Upper lobe of left lung (tissue), 4 donors: Measurements from ENCODE around the gene SCN4B.

Source experiments
- CTCF ChIP-seq, 6 experiments: fragments of 450-650 bp in 4 of 6; fragments of 200-600 bp in 2 of 6; sonication (generic) in 2 of 6; IDR thresholded peaks; one replicate each; pipeline ENCODE4 v1.5.1; 2016 to 2019; ENCODE audit warnings: antibody characterized with exemption in 6 of 6
- EP300 ChIP-seq, 4 donors: sonication (generic); formaldehyde crosslinking; IDR thresholded peaks; one replicate each; pipeline ENCODE4 v1.5.1; 2017; ENCODE audit warnings: antibody characterized with exemption in 4 of 4, control low read depth in 2 of 4
- POLR2A ChIP-seq, 4 donors: fragments of 450-650 bp; IDR thresholded peaks; one replicate each; pipeline ENCODE4 v1.5.1; 2016 to 2017; ENCODE audit warnings: antibody characterized with exemption in 4 of 4, mild to moderate bottlenecking in 2 of 4
- POLR2AphosphoS5 ChIP-seq, 2 donors: sonication (generic); formaldehyde crosslinking; IDR thresholded peaks; one replicate each; pipeline ENCODE4 v1.5.1; 2017; ENCODE audit warnings: antibody characterized with exemption in 2 of 2

- TF ChIP-seq CTCF (IDR thresholded peaks at IDR 0.05) = no peak
- TF ChIP-seq POLR2A (IDR thresholded peaks at IDR 0.05) = no peak
- TF ChIP-seq POLR2AphosphoS5 (IDR thresholded peaks at IDR 0.05) = no peak
- no peak for TF ChIP-seq EP300 (IDR thresholded peaks at IDR 0.05)
Observed at GRCh38 chr11:118124929-118125535, 27.6 kb downstream of the SCN4B start.
